ENCODE results near the gene IL1RAPL2. TPM values are rescaled to one million over a fixed set of nuclear protein-coding genes. Genes with fewer than 3 reads are reported as not detected.

IL1RAPL2 gene
- total and polyA plus RNA-seq, 2 of the 8 experiments (the other 6 are each of a cell fraction or from before 2014, with no cell fraction given): 0.20 to 1.3 TPM

DNA sequence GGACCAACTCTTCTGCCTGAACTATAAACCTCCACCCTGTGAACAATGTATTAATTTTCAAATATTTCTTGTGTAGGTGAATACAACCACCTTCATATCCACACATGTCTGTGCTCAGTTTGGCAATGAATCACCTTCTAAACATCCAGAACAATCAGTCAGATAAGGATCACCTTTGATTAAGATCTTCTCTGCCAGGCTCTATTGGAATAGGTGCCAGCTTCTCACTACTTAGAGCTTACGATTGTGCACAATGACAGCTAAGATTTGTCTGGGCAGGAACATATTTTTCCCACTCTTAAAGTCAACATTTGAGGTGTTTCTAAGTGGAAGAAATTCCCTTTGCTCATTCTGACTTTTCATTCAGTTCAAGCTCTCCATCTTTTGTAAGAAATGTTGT, 237.2 kb downstream of the IL1RAPL2 start:
- ChIA-PET POLR2A (ENCODE audit: partially characterized antibody) (no interaction called here), CTCF (ENCODE audit: partially characterized antibody) (interaction anchor here (0.6 kb wide), 1 partner anchor 356 kb away, joined by 3 read pairs; no protein-coding TSS in a partner anchor)
- Histone ChIP-seq H3K4me2 (ENCODE audit: insufficient read depth in 1 of 2, low read depth in 2 of 2, low read length in 2 of 2) (no peak overlapping the region), H2BK15ac (ENCODE audit: low read length) (no peak overlapping the region), H3K4ac (replicated peaks; ENCODE audit: insufficient read length, low read depth, low read length) (no peak overlapping the region), H3K23ac (ENCODE audit: insufficient read length) (no peak overlapping the region), H3K27me3 (replicated peaks in 1 of 4; ENCODE audit: control insufficient read depth in 3 of 4, extremely low read depth in 1 of 4, insufficient read depth in 3 of 4, low read length in 3 of 4) (no peaks in the 10 kb centered on the region), H3K27ac (ENCODE audit: low read depth, low read length) (no peak overlapping the region), H2AK5ac (ENCODE audit: low read depth, low read length) (no peak overlapping the region), H3K4me1 (replicated peaks in 1 of 4; ENCODE audit: control insufficient read depth in 3 of 4, insufficient read depth in 4 of 4, low read length in 3 of 4) (no peaks in the 10 kb centered on the region), H4K5ac (ENCODE audit: insufficient read length, low read depth, low read length) (no peak overlapping the region), H2BK120ac (replicated peaks; ENCODE audit: low read depth, low read length) (no peak overlapping the region), H3K9ac (replicated peaks in 1 of 4; ENCODE audit: extremely low read depth in 1 of 4, low read depth in 3 of 4, low read length in 3 of 4) (no peak overlapping the region), H3K56ac (replicated peaks; ENCODE audit: insufficient read length, low read depth, low read length) (no peak overlapping the region), H2BK5ac (ENCODE audit: low read depth, low read length) (no peak overlapping the region), H3K79me2 (ENCODE audit: control insufficient read depth in 1 of 2, insufficient read depth in 2 of 2, low read length in 2 of 2) (no peaks in the 10 kb centered on the region), H3K9me3 (ENCODE audit: insufficient read depth in 2 of 2, low read depth in 1 of 2, low read length in 1 of 2) (no peaks in the 10 kb centered on the region), H3K79me1 (ENCODE audit: low read depth, low read length) (no peaks in the 10 kb centered on the region), H3K23me2 (ENCODE audit: low read depth, low read length) (no peaks in the 10 kb centered on the region), H2AFZ (ENCODE audit: low read length) (no peak overlapping the region), H2BK20ac (ENCODE audit: low read length) (no peak overlapping the region), H3K14ac (ENCODE audit: insufficient read length) (no peak overlapping the region), H2BK12ac (ENCODE audit: low read depth, low read length) (no peak overlapping the region), H3K18ac (ENCODE audit: extremely low read depth, low read length) (no peak overlapping the region), H3K4me3 (ENCODE audit: extremely low read depth in 1 of 4, insufficient read depth in 2 of 4, low read depth in 3 of 4, low read length in 4 of 4) (no peak overlapping the region), H4K20me1 (replicated peaks in 1 of 2; ENCODE audit: control insufficient read depth in 1 of 2, insufficient read depth in 2 of 2, low read length in 2 of 2) (no peaks in the 10 kb centered on the region), H4K8ac (ENCODE audit: extremely low read depth, insufficient read depth, low read length) (no peak overlapping the region), H4K91ac (replicated peaks; ENCODE audit: insufficient read length, low read length) (no peak overlapping the region), H3K36me3 (ENCODE audit: control insufficient read depth in 2 of 4, insufficient read depth in 4 of 4, low read length in 3 of 4) (no peaks in the 10 kb centered on the region)
- no peak for FAIRE-seq
- WGBS, 2 experiments (ENCODE audit: extremely low coverage in 1 of 2, insufficient coverage in 1 of 2, insufficient read length in 1 of 2, insufficient replicate concordance in 2 of 2, low coverage in 1 of 2, low lambda C conversion rate in 2 of 2, missing lambda C conversion rate in 1 of 2): no CpG with 5 or more reads among the region's 1 CpG
- DNase-seq (ENCODE audit: low read depth in 1 of 2, low spot score in 2 of 2): no peak
- TF ChIP-seq, protein P1, sequence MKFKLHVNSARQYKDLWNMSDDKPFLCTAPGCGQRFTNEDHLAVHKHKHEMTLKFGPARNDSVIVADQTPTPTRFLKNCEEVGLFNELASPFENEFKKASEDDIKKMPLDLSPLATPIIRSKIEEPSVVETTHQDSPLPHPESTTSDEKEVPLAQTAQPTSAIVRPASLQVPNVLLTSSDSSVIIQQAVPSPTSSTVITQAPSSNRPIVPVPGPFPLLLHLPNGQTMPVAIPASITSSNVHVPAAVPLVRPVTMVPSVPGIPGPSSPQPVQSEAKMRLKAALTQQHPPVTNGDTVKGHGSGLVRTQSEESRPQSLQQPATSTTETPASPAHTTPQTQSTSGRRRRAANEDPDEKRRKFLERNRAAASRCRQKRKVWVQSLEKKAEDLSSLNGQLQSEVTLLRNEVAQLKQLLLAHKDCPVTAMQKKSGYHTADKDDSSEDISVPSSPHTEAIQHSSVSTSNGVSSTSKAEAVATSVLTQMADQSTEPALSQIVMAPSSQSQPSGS (IDR thresholded peaks at IDR 0.05; ENCODE audit: low read length): no peak

Measured in H1 (cell line).